ENCODE results near the gene KASH5.

KASH5 gene

GRCh38 chr19:49403404-49404187 is 15.5 kb downstream of the KASH5 start:
- Histone ChIP-seq H3K79me2 (ENCODE audit: control insufficient read depth, insufficient read depth, low read length, poor library complexity) (no peaks in the 10 kb centered on the region), H3K79me1 (ENCODE audit: low read length) (no peaks in the 10 kb centered on the region), H3K14ac (ENCODE audit: low read length) (no peak overlapping the region), H3K4me3 (ENCODE audit: low read depth, low read length) (no peak overlapping the region), H3K36me3 (ENCODE audit: control insufficient read depth in 1 of 2, insufficient read depth in 2 of 2, low read length in 2 of 2) (no peaks in the 10 kb centered on the region), H3K9me3 (ENCODE audit: insufficient read depth, low read depth, low read length) (peaks cover 3% of the 10 kb centered on the region), H4K12ac (ENCODE audit: low read depth, low read length) (no peak overlapping the region), H3K27me3 (ENCODE audit: insufficient read depth, low read length) (no peaks in the 10 kb centered on the region), H3K4me1 (ENCODE audit: control insufficient read depth in 1 of 2, insufficient read depth in 2 of 2, low read length in 2 of 2) (peaks cover 4 to 8% of the 10 kb centered on the region in 2 experiments), H3K27ac (ENCODE audit: low read depth, low read length) (no peak overlapping the region), H2AFZ (ENCODE audit: insufficient read depth, low read length, poor library complexity) (no peak overlapping the region), H3K23ac (ENCODE audit: low read length) (no peak overlapping the region), H3K9ac (ENCODE audit: low read length) (no peak overlapping the region), H2BK5ac (ENCODE audit: low read depth, low read length, poor library complexity) (no peak overlapping the region), H2BK12ac (ENCODE audit: low read length) (no peak overlapping the region), H4K91ac (ENCODE audit: low read depth, low read length) (no peak overlapping the region), H4K8ac (ENCODE audit: low read depth, low read length) (no peak overlapping the region), H3K18ac (ENCODE audit: low read length) (no peak overlapping the region), H2BK120ac (ENCODE audit: insufficient read depth, low read length, poor library complexity) (no peak overlapping the region), H3K4ac (ENCODE audit: low read depth, low read length) (no peak overlapping the region), H2AK5ac (ENCODE audit: low read length) (no peak overlapping the region), H3K4me2 (ENCODE audit: low read length) (no peak overlapping the region)
- no peak for DNase-seq
- WGBS (ENCODE audit: extremely low coverage, insufficient coverage, insufficient read length) = no CpG with 5 or more reads among the region's 7 CpGs

GRCh38 chr19:49407079-49407478 is 19.0 kb downstream of the KASH5 start:
- Histone ChIP-seq H4K12ac (ENCODE audit: low read depth, low read length) (no peak overlapping the region), H3K27ac (ENCODE audit: low read depth, low read length) (no peak overlapping the region), H4K8ac (ENCODE audit: low read depth, low read length) (no peak overlapping the region), H3K18ac (ENCODE audit: low read length) (no peak overlapping the region), H3K4me1 (ENCODE audit: control insufficient read depth in 1 of 2, insufficient read depth in 2 of 2, low read length in 2 of 2) (peaks cover 4 to 8% of the 10 kb centered on the region in 2 experiments), H2BK120ac (ENCODE audit: insufficient read depth, low read length, poor library complexity) (no peak overlapping the region), H3K4ac (ENCODE audit: low read depth, low read length) (no peak overlapping the region), H2BK12ac (ENCODE audit: low read length) (no peak overlapping the region), H3K14ac (ENCODE audit: low read length) (no peak overlapping the region), H2BK5ac (ENCODE audit: low read depth, low read length, poor library complexity) (no peak overlapping the region), H3K4me3 (ENCODE audit: low read depth, low read length) (no peak overlapping the region), H2AFZ (ENCODE audit: insufficient read depth, low read length, poor library complexity) (no peak overlapping the region), H3K27me3 (ENCODE audit: insufficient read depth, low read length) (no peaks in the 10 kb centered on the region), H3K4me2 (ENCODE audit: low read length) (no peak overlapping the region), H3K23ac (ENCODE audit: low read length) (no peak overlapping the region), H3K9me3 (ENCODE audit: insufficient read depth, low read depth, low read length) (peaks cover 3% of the 10 kb centered on the region), H3K36me3 (ENCODE audit: control insufficient read depth in 1 of 2, insufficient read depth in 2 of 2, low read length in 2 of 2) (no peaks in the 10 kb centered on the region), H3K79me1 (ENCODE audit: low read length) (no peaks in the 10 kb centered on the region), H3K9ac (ENCODE audit: low read length) (no peak overlapping the region), H3K79me2 (ENCODE audit: control insufficient read depth, insufficient read depth, low read length, poor library complexity) (no peaks in the 10 kb centered on the region), H2AK5ac (ENCODE audit: low read length) (no peak overlapping the region), H4K91ac (ENCODE audit: low read depth, low read length) (no peak overlapping the region)
- no peak for DNase-seq
- WGBS (ENCODE audit: extremely low coverage, insufficient coverage, insufficient read length) = no CpG with 5 or more reads among the region's 7 CpGs

- Histone ChIP-seq H3K4me3 (ENCODE audit: low read depth, low read length) (no peak overlapping the region), H3K4ac (ENCODE audit: low read depth, low read length) (no peak overlapping the region), H3K4me1 (ENCODE audit: control insufficient read depth in 1 of 2, insufficient read depth in 2 of 2, low read length in 2 of 2) (peaks cover 4 to 8% of the 10 kb centered on the region in 2 experiments), H3K79me2 (ENCODE audit: control insufficient read depth, insufficient read depth, low read length, poor library complexity) (no peaks in the 10 kb centered on the region), H3K4me2 (ENCODE audit: low read length) (no peak overlapping the region), H3K18ac (ENCODE audit: low read length) (no peak overlapping the region), H3K9me3 (ENCODE audit: insufficient read depth, low read depth, low read length) (peaks cover 3% of the 10 kb centered on the region), H2BK120ac (ENCODE audit: insufficient read depth, low read length, poor library complexity) (no peak overlapping the region), H3K79me1 (ENCODE audit: low read length) (no peaks in the 10 kb centered on the region), H3K14ac (ENCODE audit: low read length) (no peak overlapping the region), H4K8ac (ENCODE audit: low read depth, low read length) (no peak overlapping the region), H3K9ac (ENCODE audit: low read length) (no peak overlapping the region), H4K91ac (ENCODE audit: low read depth, low read length) (no peak overlapping the region), H3K23ac (ENCODE audit: low read length) (no peak overlapping the region), H2BK5ac (ENCODE audit: low read depth, low read length, poor library complexity) (no peak overlapping the region), H3K36me3 (ENCODE audit: control insufficient read depth in 1 of 2, insufficient read depth in 2 of 2, low read length in 2 of 2) (no peaks in the 10 kb centered on the region), H2AK5ac (ENCODE audit: low read length) (no peak overlapping the region), H4K12ac (ENCODE audit: low read depth, low read length) (no peak overlapping the region), H2AFZ (ENCODE audit: insufficient read depth, low read length, poor library complexity) (no peak overlapping the region), H2BK12ac (ENCODE audit: low read length) (no peak overlapping the region), H3K27ac (ENCODE audit: low read depth, low read length) (no peak overlapping the region), H3K27me3 (ENCODE audit: insufficient read depth, low read length) (no peaks in the 10 kb centered on the region)
- no CpG with 5 or more reads among the region's 16 CpGs for WGBS (ENCODE audit: extremely low coverage, insufficient coverage, insufficient read length)
- no peak for DNase-seq
Measured at GRCh38 chr19:49407482-49408015, 19.5 kb downstream of the KASH5 start.

GRCh38 chr19:49408816-49409440 is 20.9 kb downstream of the KASH5 start:
- H3K79me2 ChIP-seq (ENCODE audit: control insufficient read depth, insufficient read depth, low read length, poor library complexity) = no peaks in the 10 kb centered on the region
- no peak overlapping the region for H3K23ac ChIP-seq (ENCODE audit: low read length)
- no peak overlapping the region for H2BK12ac ChIP-seq (ENCODE audit: low read length)
- no peak overlapping the region for H3K27ac ChIP-seq (ENCODE audit: low read depth, low read length)
- no peak overlapping the region for H2AFZ ChIP-seq (ENCODE audit: insufficient read depth, low read length, poor library complexity)
- no CpG with 5 or more reads among the region's 8 CpGs for WGBS (ENCODE audit: extremely low coverage, insufficient coverage, insufficient read length)
- H4K91ac ChIP-seq (ENCODE audit: low read depth, low read length) = no peak overlapping the region
- no peak overlapping the region for H3K4ac ChIP-seq (ENCODE audit: low read depth, low read length)
- no peak overlapping the region for H3K14ac ChIP-seq (ENCODE audit: low read length)
- H3K18ac ChIP-seq (ENCODE audit: low read length) = no peak overlapping the region
- H3K9ac ChIP-seq (ENCODE audit: low read length) = no peak overlapping the region
- peaks cover 0 to 6% of the 10 kb centered on the region in 2 experiments for H3K4me1 ChIP-seq (ENCODE audit: control insufficient read depth in 1 of 2, insufficient read depth in 2 of 2, low read length in 2 of 2)
- H3K27me3 ChIP-seq (ENCODE audit: insufficient read depth, low read length) = no peaks in the 10 kb centered on the region
- no peak overlapping the region for H4K8ac ChIP-seq (ENCODE audit: low read depth, low read length)
- no peak overlapping the region for H3K4me3 ChIP-seq (ENCODE audit: low read depth, low read length)
- no peaks in the 10 kb centered on the region for H3K79me1 ChIP-seq (ENCODE audit: low read length)
- H3K36me3 ChIP-seq (ENCODE audit: control insufficient read depth in 1 of 2, insufficient read depth in 2 of 2, low read length in 2 of 2) = no peaks in the 10 kb centered on the region
- H2AK5ac ChIP-seq (ENCODE audit: low read length) = no peak overlapping the region
- no peak overlapping the region for H4K12ac ChIP-seq (ENCODE audit: low read depth, low read length)
- H2BK120ac ChIP-seq (ENCODE audit: insufficient read depth, low read length, poor library complexity) = no peak overlapping the region
- H3K4me2 ChIP-seq (ENCODE audit: low read length) = no peak overlapping the region
- DNase-seq = no peak
- H2BK5ac ChIP-seq (ENCODE audit: low read depth, low read length, poor library complexity) = no peak overlapping the region
- H3K9me3 ChIP-seq (ENCODE audit: insufficient read depth, low read depth, low read length) = peaks cover 2% of the 10 kb centered on the region

Measured in trophoblast cell (in vitro differentiated cells and primary cell).